WERI-Rb-1 (cell line): Measurements from ENCODE around the gene NGFR.

Experiments used
- DNase-seq: peaks from one replicate; pipeline ENCODE4 v3.0.0-alpha.2; 2020
- H3K27ac ChIP-seq: fragments of 250-450 bp; sonication (Bioruptor Pico); 2 replicates; pipeline ENCODE4 v1.5.1; 2020; ENCODE audit warnings: mild to moderate bottlenecking, moderate library complexity
- H3K27me3 ChIP-seq: fragments of 250-450 bp; sonication (Bioruptor Pico); 2 replicates; pipeline ENCODE4 v1.5.1; 2021; ENCODE audit warnings: mild to moderate bottlenecking, low read depth, moderate library complexity; ENCODE audit not compliant: insufficient read depth, severe bottlenecking
- H3K36me3 ChIP-seq: fragments of 250-450 bp; sonication (Bioruptor Pico); 2 replicates; pipeline ENCODE4 v1.5.1; 2020; ENCODE audit warnings: mild to moderate bottlenecking, moderate library complexity
- H3K4me3 ChIP-seq: 2 replicates; pipeline ENCODE4 v1.5.1; 2011; ENCODE audit warnings: low read depth, mild to moderate bottlenecking, control low read depth, low read length
- H3K9me3 ChIP-seq: fragments of 250-450 bp; sonication (Bioruptor Pico); 2 replicates; pipeline ENCODE4 v1.5.1; 2021; ENCODE audit warnings: mild to moderate bottlenecking, moderate library complexity; ENCODE audit not compliant: severe bottlenecking
- TF ChIP-seq, protein P1 (sequence below): IDR thresholded peaks from 2 replicates; pipeline ENCODE4 v1.5.1; 2011; ENCODE audit warnings: low read depth, mild to moderate bottlenecking, control low read depth, inconsistent platforms, low read length

NGFR gene

DNA sequence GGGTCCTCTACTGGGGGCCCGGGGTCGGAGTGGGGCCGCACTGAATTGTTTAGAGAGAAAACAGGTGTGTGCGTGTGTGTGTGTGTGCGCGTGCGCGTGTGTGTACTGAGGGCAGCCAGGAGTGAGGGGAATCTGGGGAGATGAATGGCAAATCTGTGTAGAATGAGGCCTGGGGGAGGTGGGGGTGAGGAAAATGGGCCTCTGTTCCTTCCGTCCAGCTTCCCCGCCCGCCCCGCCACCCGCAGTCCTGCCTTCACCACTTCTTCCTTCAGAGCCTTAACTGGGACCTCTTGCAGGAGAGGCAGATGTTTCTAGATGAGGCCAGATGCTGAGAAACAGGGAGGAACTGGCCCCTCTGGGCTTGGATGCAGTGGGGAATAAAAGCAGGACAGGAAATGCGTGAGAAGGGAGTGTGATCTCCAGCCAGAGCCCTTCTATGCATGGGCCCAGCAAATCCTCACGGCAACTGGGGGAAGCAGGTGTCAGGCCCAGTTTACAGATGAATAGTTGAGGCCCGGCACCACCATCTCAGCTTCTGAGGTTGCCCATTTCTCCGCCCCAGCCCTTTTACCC is 29.7 kb upstream of the NGFR start:
- H3K27ac ChIP-seq: no peak overlapping the region
- H3K9me3 ChIP-seq: peaks cover 11% of the 10 kb centered on the region
- no peaks in the 10 kb centered on the region for H3K27me3 ChIP-seq
- H3K4me3 ChIP-seq: no peak overlapping the region
- TF ChIP-seq, protein P1, sequence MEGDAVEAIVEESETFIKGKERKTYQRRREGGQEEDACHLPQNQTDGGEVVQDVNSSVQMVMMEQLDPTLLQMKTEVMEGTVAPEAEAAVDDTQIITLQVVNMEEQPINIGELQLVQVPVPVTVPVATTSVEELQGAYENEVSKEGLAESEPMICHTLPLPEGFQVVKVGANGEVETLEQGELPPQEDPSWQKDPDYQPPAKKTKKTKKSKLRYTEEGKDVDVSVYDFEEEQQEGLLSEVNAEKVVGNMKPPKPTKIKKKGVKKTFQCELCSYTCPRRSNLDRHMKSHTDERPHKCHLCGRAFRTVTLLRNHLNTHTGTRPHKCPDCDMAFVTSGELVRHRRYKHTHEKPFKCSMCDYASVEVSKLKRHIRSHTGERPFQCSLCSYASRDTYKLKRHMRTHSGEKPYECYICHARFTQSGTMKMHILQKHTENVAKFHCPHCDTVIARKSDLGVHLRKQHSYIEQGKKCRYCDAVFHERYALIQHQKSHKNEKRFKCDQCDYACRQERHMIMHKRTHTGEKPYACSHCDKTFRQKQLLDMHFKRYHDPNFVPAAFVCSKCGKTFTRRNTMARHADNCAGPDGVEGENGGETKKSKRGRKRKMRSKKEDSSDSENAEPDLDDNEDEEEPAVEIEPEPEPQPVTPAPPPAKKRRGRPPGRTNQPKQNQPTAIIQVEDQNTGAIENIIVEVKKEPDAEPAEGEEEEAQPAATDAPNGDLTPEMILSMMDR: no peak
- no peaks in the 10 kb centered on the region for H3K36me3 ChIP-seq
- no peak for DNase-seq

DNA sequence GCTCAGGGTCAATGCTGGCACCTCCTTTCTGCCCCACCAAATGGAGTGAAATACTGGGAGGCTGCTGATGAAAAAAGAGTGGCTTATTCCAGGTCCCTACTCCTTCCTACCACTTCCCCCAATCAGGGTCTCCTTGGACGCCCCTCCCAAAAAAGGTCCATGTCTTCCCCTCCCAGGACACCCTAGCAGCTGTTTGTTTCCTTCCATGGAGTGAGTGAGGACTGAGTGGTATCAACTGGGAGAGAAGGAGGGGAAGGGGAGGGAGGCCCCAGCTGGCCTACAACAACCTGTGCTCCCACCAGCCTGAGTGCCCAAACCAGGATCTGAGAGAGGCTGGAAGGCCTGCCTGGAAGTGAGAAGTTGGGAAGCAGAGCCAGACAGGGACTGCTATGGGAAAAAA is 28.7 kb upstream of the NGFR start:
- no peak overlapping the region for H3K4me3 ChIP-seq
- no peak overlapping the region for H3K27ac ChIP-seq
- H3K36me3 ChIP-seq: no peaks in the 10 kb centered on the region
- DNase-seq: no peak
- TF ChIP-seq, protein P1: no peak
- H3K27me3 ChIP-seq: no peaks in the 10 kb centered on the region
- H3K9me3 ChIP-seq: peaks cover 11% of the 10 kb centered on the region

DNA sequence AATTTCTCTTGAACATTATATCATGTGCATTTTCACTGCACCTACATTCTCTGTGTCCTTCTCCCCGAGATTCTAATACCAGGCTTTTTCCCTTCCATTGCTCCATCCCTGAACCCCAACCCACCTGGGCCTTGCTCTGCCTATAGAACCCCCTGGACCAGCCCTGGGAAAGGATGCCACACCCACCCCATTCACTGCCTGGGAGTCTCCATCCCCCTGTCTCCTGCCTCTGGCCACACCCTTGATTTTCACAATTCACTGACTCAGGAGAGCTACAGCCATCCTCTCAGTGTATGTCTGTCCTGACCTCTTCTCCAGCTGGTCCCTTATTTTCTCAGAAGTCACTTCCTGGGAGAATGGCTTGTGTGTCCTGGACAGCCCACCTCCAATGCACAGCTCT is 27.9 kb upstream of the NGFR start:
- TF ChIP-seq, protein P1: no peak
- no peaks in the 10 kb centered on the region for H3K36me3 ChIP-seq
- H3K27ac ChIP-seq: no peak overlapping the region
- no peak for DNase-seq
- peaks cover 11% of the 10 kb centered on the region for H3K9me3 ChIP-seq
- H3K4me3 ChIP-seq: no peak overlapping the region
- no peaks in the 10 kb centered on the region for H3K27me3 ChIP-seq

GRCh38 chr17:49468811-49469385 is 26.2 kb upstream of the NGFR start:
- DNase-seq: no peak
- Histone ChIP-seq H3K4me3 (no peak overlapping the region), H3K27ac (no peak overlapping the region), H3K9me3 (peaks cover 7% of the 10 kb centered on the region), H3K36me3 (no peaks in the 10 kb centered on the region), H3K27me3 (no peaks in the 10 kb centered on the region)
- TF ChIP-seq, protein P1: no peak

- Histone ChIP-seq H3K27ac (no peak overlapping the region), H3K9me3 (peaks cover 4% of the 10 kb centered on the region), H3K4me3 (no peak overlapping the region), H3K36me3 (no peaks in the 10 kb centered on the region), H3K27me3 (no peaks in the 10 kb centered on the region)
- TF ChIP-seq, protein P1: no peak
- no peak for DNase-seq
Measured at GRCh38 chr17:49469831-49470810, 25.0 kb upstream of the NGFR start.
